Measurements from ENCODE around the gene CDT1.

Gene CDT1

DNA sequence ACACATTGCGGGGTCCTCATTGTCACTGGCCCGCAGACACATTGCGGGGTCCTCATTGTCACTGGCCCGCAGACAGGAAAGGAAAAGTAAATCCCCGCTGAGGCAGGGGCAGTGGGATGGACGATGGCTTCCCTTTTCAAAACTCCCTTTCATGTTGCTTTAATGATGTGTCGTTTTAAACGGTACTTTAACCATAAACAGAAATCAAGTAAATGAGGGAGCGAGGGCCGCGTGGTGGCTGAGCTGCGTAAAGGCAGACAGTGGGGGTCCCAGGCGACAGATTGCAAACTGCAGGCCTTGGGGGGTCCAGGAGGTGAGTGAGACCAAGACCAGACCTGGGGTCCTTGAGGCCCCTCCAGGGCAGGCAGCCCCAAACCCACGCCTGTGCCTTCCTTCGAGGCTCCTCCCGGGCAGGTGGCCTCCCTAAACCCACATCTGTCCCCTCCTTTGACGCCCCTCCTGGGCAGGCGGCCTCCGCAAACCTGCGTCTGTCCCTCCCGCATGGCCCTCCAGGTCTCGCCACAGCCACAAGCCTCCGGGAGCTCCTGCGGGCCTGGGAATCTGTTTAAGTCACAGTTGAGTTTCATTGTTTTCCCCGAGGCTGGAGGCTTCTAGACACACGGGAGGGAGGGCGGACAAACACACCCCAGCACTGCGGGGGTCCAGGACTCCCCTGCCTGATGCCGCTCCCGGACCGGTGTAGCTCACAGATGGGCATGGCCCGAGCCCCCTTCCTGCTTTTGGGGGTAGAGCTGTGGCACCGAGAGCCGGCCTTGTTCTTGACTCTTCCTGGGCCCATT, 25.9 kb upstream of the CDT1 start:
- no peaks in the 10 kb centered on the region for H3K9me3 ChIP-seq (ENCODE audit: severe bottlenecking)
- ATAC-seq (ENCODE audit: low read depth), result no peak
- DNase-seq (ENCODE audit: low spot score), result no peak
- peaks cover 20% of the 10 kb centered on the region for H3K4me1 ChIP-seq (ENCODE audit: insufficient read depth, poor library complexity, severe bottlenecking)
- H3K36me3 ChIP-seq (ENCODE audit: low read depth), result peaks cover 8% of the 10 kb centered on the region; the same call in 1 of the 2 replicates
- H3K27me3 ChIP-seq (ENCODE audit: insufficient read depth, poor library complexity, severe bottlenecking), result no peaks in the 10 kb centered on the region
- no peak overlapping the region for H3K4me3 ChIP-seq (ENCODE audit: severe bottlenecking)
- TF ChIP-seq, protein P1, sequence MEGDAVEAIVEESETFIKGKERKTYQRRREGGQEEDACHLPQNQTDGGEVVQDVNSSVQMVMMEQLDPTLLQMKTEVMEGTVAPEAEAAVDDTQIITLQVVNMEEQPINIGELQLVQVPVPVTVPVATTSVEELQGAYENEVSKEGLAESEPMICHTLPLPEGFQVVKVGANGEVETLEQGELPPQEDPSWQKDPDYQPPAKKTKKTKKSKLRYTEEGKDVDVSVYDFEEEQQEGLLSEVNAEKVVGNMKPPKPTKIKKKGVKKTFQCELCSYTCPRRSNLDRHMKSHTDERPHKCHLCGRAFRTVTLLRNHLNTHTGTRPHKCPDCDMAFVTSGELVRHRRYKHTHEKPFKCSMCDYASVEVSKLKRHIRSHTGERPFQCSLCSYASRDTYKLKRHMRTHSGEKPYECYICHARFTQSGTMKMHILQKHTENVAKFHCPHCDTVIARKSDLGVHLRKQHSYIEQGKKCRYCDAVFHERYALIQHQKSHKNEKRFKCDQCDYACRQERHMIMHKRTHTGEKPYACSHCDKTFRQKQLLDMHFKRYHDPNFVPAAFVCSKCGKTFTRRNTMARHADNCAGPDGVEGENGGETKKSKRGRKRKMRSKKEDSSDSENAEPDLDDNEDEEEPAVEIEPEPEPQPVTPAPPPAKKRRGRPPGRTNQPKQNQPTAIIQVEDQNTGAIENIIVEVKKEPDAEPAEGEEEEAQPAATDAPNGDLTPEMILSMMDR (IDR thresholded peaks at IDR 0.05; ENCODE audit: poor library complexity, severe bottlenecking), result no peak
- H3K27ac ChIP-seq (ENCODE audit: poor library complexity, severe bottlenecking), result no peak overlapping the region

GRCh38 chr16:88778271-88778525, 25.4 kb upstream of the CDT1 start:
- ATAC-seq (ENCODE audit: low read depth), result no peak
- H3K4me1 ChIP-seq (ENCODE audit: insufficient read depth, poor library complexity, severe bottlenecking), result peaks cover 26% of the 10 kb centered on the region
- no peaks in the 10 kb centered on the region for H3K9me3 ChIP-seq (ENCODE audit: severe bottlenecking)
- no peak overlapping the region for H3K27ac ChIP-seq (ENCODE audit: poor library complexity, severe bottlenecking)
- H3K27me3 ChIP-seq (ENCODE audit: insufficient read depth, poor library complexity, severe bottlenecking), result no peaks in the 10 kb centered on the region
- no peak for DNase-seq (ENCODE audit: low spot score)
- peaks cover 8% of the 10 kb centered on the region; the same call in 1 of the 2 replicates for H3K36me3 ChIP-seq (ENCODE audit: low read depth)
- H3K4me3 ChIP-seq (ENCODE audit: severe bottlenecking), result no peak overlapping the region
- TF ChIP-seq, protein P1 (IDR thresholded peaks at IDR 0.05; ENCODE audit: poor library complexity, severe bottlenecking), result no peak

DNA sequence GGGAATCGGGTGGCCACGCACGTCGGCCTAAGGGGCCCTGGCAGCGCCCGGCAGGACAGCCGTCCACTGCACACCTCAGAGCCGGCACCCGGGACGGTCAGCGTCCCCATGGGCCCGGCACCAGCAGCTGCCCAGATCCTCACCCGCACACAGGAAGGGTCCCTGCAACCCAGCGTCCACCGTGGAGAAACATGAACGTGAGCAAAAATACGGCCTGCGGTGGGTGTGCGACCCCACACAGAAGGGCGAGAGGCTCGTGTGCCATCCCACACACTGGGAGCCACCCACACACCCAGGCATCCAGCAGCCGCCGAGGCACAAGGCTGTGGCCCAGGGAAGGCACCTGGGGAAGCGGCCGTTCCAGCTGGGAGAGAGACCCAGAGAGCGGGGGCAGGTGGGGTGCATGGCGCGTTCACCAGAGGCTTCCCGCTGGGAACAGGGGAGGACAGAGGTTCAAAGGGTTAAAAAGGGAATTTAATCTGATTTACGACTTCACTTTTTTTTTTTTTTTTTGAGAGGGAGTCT, 25.0 kb upstream of the CDT1 start:
- TF ChIP-seq, protein P1 (IDR thresholded peaks at IDR 0.05; ENCODE audit: poor library complexity, severe bottlenecking), result no peak
- Histone ChIP-seq H3K27ac (ENCODE audit: poor library complexity, severe bottlenecking) (no peak overlapping the region), H3K36me3 (ENCODE audit: low read depth) (peaks cover 8% of the 10 kb centered on the region; the same call in 1 of the 2 replicates), H3K4me3 (ENCODE audit: severe bottlenecking) (no peak overlapping the region), H3K27me3 (ENCODE audit: insufficient read depth, poor library complexity, severe bottlenecking) (no peaks in the 10 kb centered on the region), H3K4me1 (ENCODE audit: insufficient read depth, poor library complexity, severe bottlenecking) (peaks cover 28% of the 10 kb centered on the region), H3K9me3 (ENCODE audit: severe bottlenecking) (no peaks in the 10 kb centered on the region)
- DNase-seq (ENCODE audit: low spot score), result no peak
- ATAC-seq (ENCODE audit: low read depth), result no peak

GRCh38 chr16:88779406-88780141, 24.0 kb upstream of the CDT1 start:
- TF ChIP-seq, protein P1 (IDR thresholded peaks at IDR 0.05; ENCODE audit: poor library complexity, severe bottlenecking), result no peak
- Histone ChIP-seq H3K9me3 (ENCODE audit: severe bottlenecking) (no peaks in the 10 kb centered on the region), H3K36me3 (ENCODE audit: low read depth) (peaks cover 8% of the 10 kb centered on the region; the same call in 1 of the 2 replicates), H3K4me3 (ENCODE audit: severe bottlenecking) (no peak overlapping the region), H3K4me1 (ENCODE audit: insufficient read depth, poor library complexity, severe bottlenecking) (peaks cover 28% of the 10 kb centered on the region), H3K27ac (ENCODE audit: poor library complexity, severe bottlenecking) (no peak overlapping the region), H3K27me3 (ENCODE audit: insufficient read depth, poor library complexity, severe bottlenecking) (no peaks in the 10 kb centered on the region)
- no peak for DNase-seq (ENCODE audit: low spot score)
- ATAC-seq (ENCODE audit: low read depth), result no peak

All from RWPE2 (cell line).